ENCODE data around the gene SMYD3. TPM values are rescaled to one million over a fixed set of nuclear protein-coding genes. Genes with fewer than 3 reads are reported as not detected.
A peak's percentile ranks its signal among the peaks of the same experiment; 100 is the strongest.
"Not testable (repeated sequence)": the region's sequence is repeated elsewhere in the genome, so short reads cannot be mapped to it uniquely, and the experiment has no call there.

Gene SMYD3
- total RNA-seq, 4 donors from 2014 or later, result 12.0 to 15.0 (median 13.2) TPM

GRCh38 chr1:245717611-245718010, 789.5 kb downstream of the SMYD3 start:
- no peaks in the 10 kb centered on the region for H3K4me1 ChIP-seq
- H3K4me3 ChIP-seq, result no peak overlapping the region
- TF ChIP-seq EP300 (IDR thresholded peaks at IDR 0.05) (no peak), POLR2AphosphoS5 (IDR thresholded peaks at IDR 0.05) (no peak), POLR2A (IDR thresholded peaks at IDR 0.05; ENCODE audit: low read depth) (no peak)
- TF ChIP-seq, protein P1, sequence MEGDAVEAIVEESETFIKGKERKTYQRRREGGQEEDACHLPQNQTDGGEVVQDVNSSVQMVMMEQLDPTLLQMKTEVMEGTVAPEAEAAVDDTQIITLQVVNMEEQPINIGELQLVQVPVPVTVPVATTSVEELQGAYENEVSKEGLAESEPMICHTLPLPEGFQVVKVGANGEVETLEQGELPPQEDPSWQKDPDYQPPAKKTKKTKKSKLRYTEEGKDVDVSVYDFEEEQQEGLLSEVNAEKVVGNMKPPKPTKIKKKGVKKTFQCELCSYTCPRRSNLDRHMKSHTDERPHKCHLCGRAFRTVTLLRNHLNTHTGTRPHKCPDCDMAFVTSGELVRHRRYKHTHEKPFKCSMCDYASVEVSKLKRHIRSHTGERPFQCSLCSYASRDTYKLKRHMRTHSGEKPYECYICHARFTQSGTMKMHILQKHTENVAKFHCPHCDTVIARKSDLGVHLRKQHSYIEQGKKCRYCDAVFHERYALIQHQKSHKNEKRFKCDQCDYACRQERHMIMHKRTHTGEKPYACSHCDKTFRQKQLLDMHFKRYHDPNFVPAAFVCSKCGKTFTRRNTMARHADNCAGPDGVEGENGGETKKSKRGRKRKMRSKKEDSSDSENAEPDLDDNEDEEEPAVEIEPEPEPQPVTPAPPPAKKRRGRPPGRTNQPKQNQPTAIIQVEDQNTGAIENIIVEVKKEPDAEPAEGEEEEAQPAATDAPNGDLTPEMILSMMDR (IDR thresholded peaks at IDR 0.05), result no peak
- H3K27me3 ChIP-seq, result no peaks in the 10 kb centered on the region
- H3K36me3 ChIP-seq, result no peaks in the 10 kb centered on the region
- WGBS, result 92% methylated on average over 3 of the region's 3 CpGs
- no peaks in the 10 kb centered on the region for H3K9me3 ChIP-seq
- intact Hi-C loops (cut with DNase I), result no loop called here
- no peak overlapping the region for H3K27ac ChIP-seq (replicated peaks in 1 of 4)
- no peak for DNase-seq (ENCODE audit: extremely low spot score)

- no peaks in the 10 kb centered on the region for H3K27me3 ChIP-seq
- WGBS, result 94% methylated on average over 3 of the region's 3 CpGs
- no peak overlapping the region for H3K27ac ChIP-seq (replicated peaks in 1 of 4)
- H3K4me3 ChIP-seq, result no peak overlapping the region
- intact Hi-C loops (cut with DNase I), result no loop called here
- H3K4me1 ChIP-seq, result no peaks in the 10 kb centered on the region
- no peaks in the 10 kb centered on the region for H3K36me3 ChIP-seq
- H3K9me3 ChIP-seq, result no peaks in the 10 kb centered on the region
- no peak for DNase-seq (ENCODE audit: extremely low spot score)
- TF ChIP-seq POLR2AphosphoS5 (IDR thresholded peaks at IDR 0.05) (no peak), EP300 (IDR thresholded peaks at IDR 0.05) (no peak), POLR2A (IDR thresholded peaks at IDR 0.05; ENCODE audit: low read depth) (no peak)
- TF ChIP-seq, protein P1 (IDR thresholded peaks at IDR 0.05), result no peak
Observed at GRCh38 chr1:245716561-245716960, 790.5 kb downstream of the SMYD3 start.

DNA sequence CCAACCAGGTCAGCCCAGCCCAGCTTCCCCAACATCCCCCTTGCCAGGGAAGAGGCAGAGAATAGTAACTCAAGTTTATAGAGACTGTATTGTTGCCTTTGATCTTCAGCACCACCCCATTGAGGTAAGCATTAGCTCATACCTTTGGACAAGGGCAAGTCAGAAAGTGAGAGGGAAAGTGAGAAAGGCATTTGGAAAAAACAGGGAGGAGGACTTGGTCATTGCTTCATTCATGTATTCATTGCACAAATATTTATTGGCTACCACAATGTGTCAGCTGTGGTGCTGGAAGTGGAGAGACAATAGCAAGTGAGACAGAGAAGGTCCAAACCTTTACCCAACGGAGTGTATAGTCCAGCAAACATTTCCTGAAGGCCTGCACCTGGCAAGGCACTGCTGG, 791.1 kb downstream of the SMYD3 start:
- Histone ChIP-seq H3K27ac (replicated peaks in 1 of 4) (no peak overlapping the region), H3K4me3 (no peak overlapping the region), H3K27me3 (no peaks in the 10 kb centered on the region), H3K36me3 (no peaks in the 10 kb centered on the region), H3K4me1 (no peaks in the 10 kb centered on the region), H3K9me3 (no peaks in the 10 kb centered on the region)
- intact Hi-C loops (cut with DNase I), result no loop called here
- TF ChIP-seq POLR2A (IDR thresholded peaks at IDR 0.05; ENCODE audit: low read depth) (no peak), EP300 (IDR thresholded peaks at IDR 0.05) (no peak), POLR2AphosphoS5 (IDR thresholded peaks at IDR 0.05) (no peak)
- TF ChIP-seq, protein P1 (IDR thresholded peaks at IDR 0.05), result no peak
- no peak for DNase-seq (ENCODE audit: extremely low spot score)
- 80% methylated on average over 1 of the region's 1 CpG for WGBS

DNA sequence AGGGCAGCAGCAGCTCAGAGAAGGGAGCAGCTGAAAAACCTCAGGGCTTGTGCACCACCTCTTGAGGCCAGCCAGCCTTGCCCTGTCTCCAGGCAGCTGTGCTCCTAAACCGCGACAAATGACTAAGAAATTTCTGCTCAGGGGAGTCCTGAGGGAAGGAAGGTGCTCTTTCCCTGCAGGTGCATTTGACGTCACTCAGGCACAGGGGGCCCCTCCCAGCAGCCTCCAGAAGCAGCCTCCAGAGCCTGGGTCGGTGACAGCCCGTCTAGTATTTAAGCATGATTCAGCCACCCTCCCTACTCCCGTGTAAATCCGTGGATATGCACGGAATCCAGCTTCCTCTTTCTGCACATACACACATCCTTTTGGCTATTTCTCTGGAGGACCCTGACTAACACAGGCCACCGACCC, 791.8 kb downstream of the SMYD3 start:
- H3K4me1 ChIP-seq, result no peaks in the 10 kb centered on the region
- no peak overlapping the region for H3K27ac ChIP-seq (replicated peaks in 1 of 4)
- TF ChIP-seq, protein P1 (IDR thresholded peaks at IDR 0.05), result no peak
- no peak for TF ChIP-seq POLR2A (IDR thresholded peaks at IDR 0.05; ENCODE audit: low read depth)
- TF ChIP-seq EP300 (IDR thresholded peaks at IDR 0.05), result no peak
- no peak for TF ChIP-seq POLR2AphosphoS5 (IDR thresholded peaks at IDR 0.05)
- intact Hi-C loops (cut with DNase I), result no loop called here
- H3K27me3 ChIP-seq, result no peaks in the 10 kb centered on the region
- 53% methylated on average over 9 of the region's 9 CpGs for WGBS
- H3K36me3 ChIP-seq, result no peaks in the 10 kb centered on the region
- no peak for DNase-seq (ENCODE audit: extremely low spot score)
- H3K9me3 ChIP-seq, result no peaks in the 10 kb centered on the region
- H3K4me3 ChIP-seq, result no peak overlapping the region

GRCh38 chr1:245714027-245714426, 793.1 kb downstream of the SMYD3 start:
- H3K27ac ChIP-seq (replicated peaks in 1 of 4); intact Hi-C loops (cut with DNase I); H3K4me3 ChIP-seq; H3K27me3 ChIP-seq; H3K36me3 ChIP-seq; H3K4me1 ChIP-seq; H3K9me3 ChIP-seq: not testable (repeated sequence)
- WGBS, result 98% methylated on average over 3 of the region's 3 CpGs
- DNase-seq (ENCODE audit: extremely low spot score), result peak; percentile 80
